H9 (cell line): Measurements from ENCODE around the gene SHLD2. TPM values are rescaled to one million over a fixed set of nuclear protein-coding genes. Genes with fewer than 3 reads are reported as not detected.
"Not testable (repeated sequence)": the region's sequence is repeated elsewhere in the genome, so short reads cannot be mapped to it uniquely, and the experiment has no call there.

ENCODE experiments used
- DNase-seq: peaks from one replicate; pipeline ENCODE4 v3.0.0-alpha.2; 2017
- H2AFZ ChIP-seq: one replicate; pipeline ENCODE4 v1.6.1; 2013; ENCODE audit warnings: mild to moderate bottlenecking, low read length, control low read depth, moderate library complexity
- H2AK5ac ChIP-seq: 2 replicates; pipeline ENCODE4 v1.6.1; 2013; ENCODE audit warnings: low read length, control low read depth, mixed read lengths; ENCODE audit not compliant: insufficient read length
- H2BK120ac ChIP-seq: one replicate; pipeline ENCODE4 v1.6.1; 2013; ENCODE audit warnings: low read depth, mild to moderate bottlenecking, low read length, control low read depth, inconsistent platforms; ENCODE audit not compliant: poor library complexity, severe bottlenecking
- H2BK12ac ChIP-seq: 2 replicates; pipeline ENCODE4 v1.6.1; 2013; ENCODE audit warnings: low read length, control low read depth, mixed read lengths, low read depth; ENCODE audit not compliant: insufficient read length
- H2BK15ac ChIP-seq: 2 replicates; pipeline ENCODE4 v1.6.1; 2013; ENCODE audit warnings: low read depth, low read length, control low read depth
- H2BK20ac ChIP-seq: one replicate; pipeline ENCODE4 v1.6.1; 2013; ENCODE audit warnings: low read depth, mild to moderate bottlenecking, low read length, control low read depth, inconsistent platforms; ENCODE audit not compliant: poor library complexity, severe bottlenecking
- H2BK5ac ChIP-seq: 2 replicates; pipeline ENCODE4 v1.6.1; 2013; ENCODE audit warnings: low read length, control low read depth, mixed read lengths; ENCODE audit not compliant: insufficient read length
- H3K14ac ChIP-seq: 2 replicates; pipeline ENCODE4 v1.6.1; 2013; ENCODE audit warnings: low read length, control low read depth; ENCODE audit not compliant: insufficient read depth
- H3K18ac ChIP-seq: 2 replicates; pipeline ENCODE4 v1.6.1; 2013; ENCODE audit warnings: low read depth, mild to moderate bottlenecking, mixed read lengths, low read length, control low read depth; ENCODE audit not compliant: insufficient read length
- H3K23ac ChIP-seq: 2 replicates; pipeline ENCODE4 v1.6.1; 2013; ENCODE audit warnings: low read length, control low read depth, mixed read lengths, low read depth; ENCODE audit not compliant: insufficient read length
- H3K23me2 ChIP-seq: 2 replicates; pipeline ENCODE4 v1.6.1; 2013; ENCODE audit warnings: low read depth, mild to moderate bottlenecking, mixed read lengths, low read length, control low read depth; ENCODE audit not compliant: insufficient read length, poor library complexity, severe bottlenecking
- H3K27ac ChIP-seq: 2 replicates; pipeline ENCODE4 v1.5.1; 2013; ENCODE audit warnings: low read length, control low read depth, mixed read lengths, low read depth; ENCODE audit not compliant: insufficient read length
- H3K27me3 ChIP-seq: 2 replicates; pipeline ENCODE4 v1.6.1; 2013; ENCODE audit warnings: low read length, control low read depth, inconsistent platforms; ENCODE audit not compliant: insufficient read depth
- H3K4ac ChIP-seq: 2 replicates; pipeline ENCODE4 v1.6.1; 2013; ENCODE audit warnings: low read depth, mild to moderate bottlenecking, control low read depth, inconsistent platforms, low read length, moderate library complexity
- H3K4me1 ChIP-seq: 2 replicates; pipeline ENCODE4 v1.6.1; 2013; ENCODE audit warnings: low read length, control low read depth, inconsistent platforms; ENCODE audit not compliant: insufficient read depth
- H3K4me2 ChIP-seq: 2 replicates; pipeline ENCODE4 v1.6.1; 2013; ENCODE audit warnings: low read length, control low read depth, mixed read lengths; ENCODE audit not compliant: insufficient read length, insufficient read depth
- H3K56ac ChIP-seq: 2 replicates; pipeline ENCODE4 v1.6.1; 2013; ENCODE audit warnings: low read depth, mild to moderate bottlenecking, mixed read lengths, low read length, control low read depth; ENCODE audit not compliant: insufficient read length
- H3K79me1 ChIP-seq: 2 replicates; pipeline ENCODE4 v1.6.1; 2013; ENCODE audit warnings: low read depth, mild to moderate bottlenecking, moderate library complexity, low read length, control low read depth, inconsistent platforms; ENCODE audit not compliant: insufficient read depth, poor library complexity, severe bottlenecking
- H3K79me2 ChIP-seq: 2 replicates; pipeline ENCODE4 v1.6.1; 2013; ENCODE audit warnings: low read length, control low read depth, inconsistent platforms; ENCODE audit not compliant: insufficient read depth
- H3K9ac ChIP-seq: 2 replicates; pipeline ENCODE4 v1.6.1; 2013; ENCODE audit warnings: low read length, control low read depth, mixed read lengths; ENCODE audit not compliant: insufficient read length; ENCODE audit errors: extremely low read depth
- H3K9me3 ChIP-seq: one replicate; pipeline ENCODE4 v1.6.1; 2013; ENCODE audit warnings: low read depth, low read length, inconsistent platforms; ENCODE audit not compliant: control insufficient read depth
- H3T11ph ChIP-seq: one replicate; pipeline ENCODE4 v1.6.1; 2013; ENCODE audit warnings: mild to moderate bottlenecking, low read length, control low read depth, inconsistent platforms
- H4K20me1 ChIP-seq: one replicate; pipeline ENCODE4 v1.6.1; 2013; ENCODE audit not compliant: control insufficient read depth, insufficient read length, insufficient read depth
- H4K5ac ChIP-seq: 2 replicates; pipeline ENCODE4 v1.6.1; 2013; ENCODE audit warnings: low read depth, mild to moderate bottlenecking, mixed read lengths, low read length, control low read depth; ENCODE audit not compliant: insufficient read length
- H4K8ac ChIP-seq: replicated peaks from 2 replicates; pipeline ENCODE4 v1.6.1; 2013; ENCODE audit warnings: low read length, control low read depth, mixed read lengths, low read depth; ENCODE audit not compliant: insufficient read length
- H4K91ac ChIP-seq: 2 replicates; pipeline ENCODE4 v1.6.1; 2013; ENCODE audit warnings: low read depth, mild to moderate bottlenecking, moderate library complexity, mixed read lengths, low read length, control low read depth; ENCODE audit not compliant: insufficient read length
- H3K27ac Mint-ChIP-seq, 3 experiments: 2 replicates in 2 of 3; 3 replicates in 1 of 3; pipeline ENCODE4 v1.8.0; 2020 to 2021; ENCODE audit warnings: mixed read lengths in 3 of 3, mild to moderate bottlenecking in 1 of 3, moderate library complexity in 1 of 3
- H3K27me3 Mint-ChIP-seq: 2 replicates; pipeline ENCODE4 v1.8.0; 2021; ENCODE audit warnings: low read depth, mild to moderate bottlenecking, moderate library complexity, mixed read lengths
- H3K36me3 Mint-ChIP-seq, 3 experiments: 2 replicates in 2 of 3; 3 replicates in 1 of 3; pipeline ENCODE4 v1.8.0; 2020 to 2021; ENCODE audit warnings: low read depth in 3 of 3, mixed read lengths in 3 of 3; ENCODE audit not compliant: insufficient read depth in 1 of 3
- H3K4me1 Mint-ChIP-seq, 2 experiments: 2 replicates each; pipeline ENCODE4 v1.8.0; 2020; ENCODE audit warnings: mixed read lengths in 2 of 2
- H3K4me3 Mint-ChIP-seq, 2 experiments: 2 replicates in 1 of 2; 3 replicates in 1 of 2; pipeline ENCODE4 v1.8.0; 2020 to 2021; ENCODE audit warnings: mild to moderate bottlenecking in 2 of 2, mixed read lengths in 2 of 2, moderate library complexity in 1 of 2
- H3K9me3 Mint-ChIP-seq, 2 experiments: 2 replicates in 1 of 2; 3 replicates in 1 of 2; pipeline ENCODE4 v1.8.0; 2020; ENCODE audit warnings: mild to moderate bottlenecking in 2 of 2, mixed read lengths in 2 of 2, moderate library complexity in 1 of 2
- WGBS: extraction: QIAGEN DNeasy Blood & Tissue Kit; methylation state at CpG from one replicate; pipeline ENCODE4 v1.1.7; 2013; ENCODE audit warnings: missing lambda C conversion rate, low lambda C conversion rate, mixed read lengths; ENCODE audit not compliant: insufficient read length; ENCODE audit errors: extremely low coverage; 5-methylcytosine and 5-hydroxymethylcytosine counted together
- total RNA-seq: library from RNA; stranded (reverse); gene quantifications from 2 replicates; pipeline ENCODE4 v1.2.1, GENCODE V29; 2021

The SHLD2 gene
- total RNA-seq, 1 experiment from 2014 or later: 27.8 TPM

DNA sequence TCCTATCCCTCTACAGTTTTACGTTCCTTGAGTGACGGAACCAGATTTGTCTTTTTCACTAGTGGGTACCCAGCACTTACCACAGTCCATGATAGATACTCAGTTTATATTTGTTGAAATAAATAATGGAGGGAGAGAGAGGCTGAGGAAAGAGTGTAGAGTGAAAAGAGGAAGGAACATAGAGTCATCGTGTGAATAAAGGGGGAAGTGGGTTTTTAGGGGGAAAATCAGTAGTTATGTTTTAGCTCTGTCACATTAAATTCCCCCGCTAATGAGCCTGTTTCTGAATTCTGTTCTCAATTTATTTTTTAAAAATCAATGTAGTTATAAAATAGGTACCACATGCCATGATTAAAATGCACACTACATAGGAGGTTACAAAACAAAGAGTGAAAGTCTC, 91.0 kb downstream of the SHLD2 start:
- not testable (repeated sequence) for H4K91ac ChIP-seq, H2BK12ac ChIP-seq, H4K8ac ChIP-seq, H3K79me2 ChIP-seq, H3K27me3 Mint-ChIP-seq, H3K14ac ChIP-seq, H3K4ac ChIP-seq, H3K79me1 ChIP-seq, H2BK20ac ChIP-seq, DNase-seq, H3K4me1 Mint-ChIP-seq, H3K4me1 ChIP-seq, H3K23me2 ChIP-seq, H3K9me3 Mint-ChIP-seq, H3K4me3 Mint-ChIP-seq, H3K9me3 ChIP-seq, H3K27ac ChIP-seq, H3K4me2 ChIP-seq, H4K5ac ChIP-seq, H3K27ac Mint-ChIP-seq, H3K27me3 ChIP-seq, H2AK5ac ChIP-seq, H2AFZ ChIP-seq, H2BK5ac ChIP-seq, H3K9ac ChIP-seq, H3K18ac ChIP-seq, H2BK120ac ChIP-seq, H3K56ac ChIP-seq, H3T11ph ChIP-seq, H3K23ac ChIP-seq, H4K20me1 ChIP-seq, H2BK15ac ChIP-seq
- H3K36me3 Mint-ChIP-seq: peaks cover 14 to 24% (median 15%) of the 10 kb centered on the region in 3 experiments; a peak in 6 of 7 replicates
- no CpG with 5 or more reads among the region's 4 CpGs for WGBS

DNA sequence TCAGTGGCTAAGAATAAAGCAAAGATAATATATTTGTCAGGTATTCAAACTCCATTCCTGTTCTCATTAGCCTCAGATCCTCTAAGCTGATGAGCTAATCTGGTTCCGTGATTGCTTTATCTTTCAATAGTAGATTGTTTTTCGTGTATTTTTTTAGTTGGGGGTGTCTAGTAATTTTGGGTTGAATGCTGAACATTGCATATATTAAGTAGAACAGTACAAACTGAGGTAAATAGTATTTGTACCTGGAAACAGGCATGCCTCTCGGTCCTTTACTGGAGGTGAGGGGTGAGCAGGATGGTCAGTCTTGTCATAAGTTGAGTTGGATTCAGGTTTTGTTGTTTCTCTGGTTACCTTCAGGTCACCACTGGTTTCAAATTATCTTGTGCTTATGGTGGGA, 92.6 kb downstream of the SHLD2 start:
- not testable (repeated sequence) for H2BK12ac ChIP-seq, H3K27ac ChIP-seq, H3K27ac Mint-ChIP-seq, H3K23ac ChIP-seq, H2BK120ac ChIP-seq, H3K4me1 ChIP-seq, H3K9me3 ChIP-seq, H2BK15ac ChIP-seq, H2BK20ac ChIP-seq, H3K18ac ChIP-seq, H2AK5ac ChIP-seq, H2AFZ ChIP-seq, H3K9ac ChIP-seq, H3K9me3 Mint-ChIP-seq, H4K91ac ChIP-seq, H3K27me3 Mint-ChIP-seq, H3K4me1 Mint-ChIP-seq, H3K23me2 ChIP-seq, H3K14ac ChIP-seq, H3K79me2 ChIP-seq, H3K27me3 ChIP-seq, H3K4me3 Mint-ChIP-seq, H3K4ac ChIP-seq, DNase-seq, H4K20me1 ChIP-seq, H3K4me2 ChIP-seq, H3K79me1 ChIP-seq, H3K56ac ChIP-seq, H4K5ac ChIP-seq, H4K8ac ChIP-seq, H2BK5ac ChIP-seq, H3T11ph ChIP-seq
- WGBS: no CpG with 5 or more reads among the region's 3 CpGs
- H3K36me3 Mint-ChIP-seq: peaks cover 14 to 21% (median 18%) of the 10 kb centered on the region in 3 experiments; a peak in 6 of 7 replicates
